Measurements from ENCODE around the gene RPL31. TPM values are rescaled to one million over a fixed set of nuclear protein-coding genes. Genes with fewer than 3 reads are reported as not detected.

Gene RPL31
- total and polyA plus RNA-seq, 2 donors (not counting 1 experiment from before 2014, with no cell fraction given), result 1,767 to 2,170 TPM

GRCh38 chr2:101003278-101003775, 1.2 kb downstream of the RPL31 start:
- H3K9me3 ChIP-seq (ENCODE audit: control extremely low read depth in 1 of 3, control insufficient read depth in 2 of 3, insufficient read depth in 1 of 3, low read length in 2 of 3), result peaks cover 0 to 4% (median 0%) of the 10 kb centered on the region in 3 donors
- WGBS (ENCODE audit: insufficient coverage), result 67% methylated on average over 8 of the region's 12 CpGs
- DNase-seq (no peak), ATAC-seq (ENCODE audit: low read depth) (no peak)
- TF ChIP-seq EZH2 (IDR thresholded peaks at IDR 0.05; ENCODE audit: borderline replicate concordance, insufficient read depth, low read depth, low read length, poor library complexity, severe bottlenecking) (no peak), CTCF (IDR thresholded peaks at IDR 0.05) (no peak)
- H3K36me3 ChIP-seq (replicated peaks in 1 of 2; ENCODE audit: control extremely low read depth in 1 of 2, control insufficient read depth in 1 of 2, extremely low read depth in 1 of 2, insufficient read depth in 2 of 2, low read length in 1 of 2), result peaks cover 24 to 53% of the 10 kb centered on the region in 2 experiments
- Mint-ChIP-seq H3K4me1 (peaks cover 42% of the 10 kb centered on the region), H3K4me3 (peak overlapping the region; percentile 88), H3K27me3 (no peaks in the 10 kb centered on the region), H3K9me3 (ENCODE audit: insufficient read depth) (no peaks in the 10 kb centered on the region), H3K27ac (peak overlapping the region; percentile 96)
- H3K4me1 ChIP-seq (ENCODE audit: control insufficient read depth in 2 of 2, insufficient read depth in 2 of 2, low read length in 2 of 2), result peaks cover 15 to 21% of the 10 kb centered on the region in 2 donors
- peaks cover 22% of the 10 kb centered on the region for H3K79me2 ChIP-seq (ENCODE audit: control insufficient read depth, insufficient read depth, low read length)
- H3K9ac ChIP-seq (ENCODE audit: low read length), result peak overlapping the region; percentile 96
- peak overlapping the region; percentile 84 to 91 for H3K27ac ChIP-seq (ENCODE audit: low read length in 2 of 2)
- CTCF ChIA-PET, result interaction anchor here (1.0 to 2.8 kb wide), 5 partner anchors 9 to 409 kb away, joined by 3 to 23 read pairs (median 6); no protein-coding TSS in a partner anchor
- peaks cover 30% of the 10 kb centered on the region for H4K20me1 ChIP-seq (ENCODE audit: control insufficient read depth, insufficient read depth, low read length, poor library complexity, severe bottlenecking)
- POLR2A ChIA-PET, result no interaction called here
- H3K4me3 ChIP-seq (ENCODE audit: control extremely low read depth in 1 of 5, extremely low read depth in 1 of 5, insufficient read depth in 1 of 5, low read depth in 2 of 5, low read length in 4 of 5), result peak overlapping the region in 4 of 5 experiments; percentile 80 to 99 (median 94)
- H2AFZ ChIP-seq (ENCODE audit: insufficient read depth, low read depth, low read length, poor library complexity, severe bottlenecking), result no peak overlapping the region
- no peaks in the 10 kb centered on the region for H3K27me3 ChIP-seq (replicated peaks in 1 of 4; ENCODE audit: control extremely low read depth in 1 of 4, control insufficient read depth in 3 of 4, insufficient read depth in 4 of 4, low read length in 3 of 4)
- peak overlapping the region; percentile 89 for H3K4me2 ChIP-seq (replicated peaks; ENCODE audit: low read depth, low read length, poor library complexity, severe bottlenecking)
- intact Hi-C loops (cut with micrococcal nuclease), result loop anchor here (5.0 kb wide), 1 partner anchor 619 kb away; no protein-coding TSS in a partner anchor

DNA sequence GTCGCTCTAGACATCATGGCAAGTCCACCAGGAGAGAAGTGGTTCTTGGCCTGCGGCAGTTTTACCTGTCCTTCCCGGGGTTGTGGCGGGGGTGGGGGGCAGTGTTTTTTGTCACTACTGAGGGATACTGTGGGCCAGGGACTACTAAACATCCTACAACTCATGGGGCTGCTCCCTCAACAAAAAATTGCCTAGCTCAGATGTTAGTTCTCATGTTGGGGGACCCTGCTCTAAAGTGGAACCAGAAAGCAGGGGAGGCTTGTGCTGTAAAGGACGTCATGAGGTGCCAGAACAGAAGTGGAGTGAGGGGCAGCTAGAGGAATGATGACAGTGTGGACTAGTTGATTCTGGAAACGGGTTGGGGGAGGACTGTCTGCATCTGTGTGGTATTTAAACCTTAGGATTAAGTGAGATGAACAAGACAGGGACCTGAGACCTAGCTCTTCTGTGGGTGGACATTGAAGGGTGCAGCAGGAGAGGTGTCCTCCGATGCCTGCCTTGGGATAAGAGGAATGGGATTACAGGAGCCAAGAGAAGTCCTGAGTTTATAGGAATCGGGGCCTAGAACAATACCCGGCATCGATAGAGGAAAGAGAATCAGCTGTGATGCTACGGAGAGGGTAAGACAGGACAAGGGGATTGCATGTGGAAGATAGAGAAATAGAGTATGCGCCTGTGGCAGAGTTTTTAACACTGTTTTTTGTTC, 2.7 kb downstream of the RPL31 start:
- Histone ChIP-seq H3K27me3 (replicated peaks in 1 of 4; ENCODE audit: control extremely low read depth in 1 of 4, control insufficient read depth in 3 of 4, insufficient read depth in 4 of 4, low read length in 3 of 4) (no peaks in the 10 kb centered on the region), H4K20me1 (ENCODE audit: control insufficient read depth, insufficient read depth, low read length, poor library complexity, severe bottlenecking) (peaks cover 30% of the 10 kb centered on the region), H3K79me2 (ENCODE audit: control insufficient read depth, insufficient read depth, low read length) (peaks cover 22% of the 10 kb centered on the region), H3K4me3 (ENCODE audit: control extremely low read depth in 1 of 5, extremely low read depth in 1 of 5, insufficient read depth in 1 of 5, low read depth in 2 of 5, low read length in 4 of 5) (no peak overlapping the region), H3K9me3 (ENCODE audit: control extremely low read depth in 1 of 3, control insufficient read depth in 2 of 3, insufficient read depth in 1 of 3, low read length in 2 of 3) (peaks cover 0 to 4% (median 0%) of the 10 kb centered on the region in 3 donors), H3K36me3 (replicated peaks in 1 of 2; ENCODE audit: control extremely low read depth in 1 of 2, control insufficient read depth in 1 of 2, extremely low read depth in 1 of 2, insufficient read depth in 2 of 2, low read length in 1 of 2) (peaks cover 26 to 58% of the 10 kb centered on the region in 2 experiments), H3K9ac (ENCODE audit: low read length) (no peak overlapping the region), H3K27ac (ENCODE audit: low read length in 2 of 2) (peak overlapping the region in 1 of 2 donors; percentile 5), H3K4me2 (replicated peaks; ENCODE audit: low read depth, low read length, poor library complexity, severe bottlenecking) (no peak overlapping the region), H2AFZ (ENCODE audit: insufficient read depth, low read depth, low read length, poor library complexity, severe bottlenecking) (no peak overlapping the region), H3K4me1 (ENCODE audit: control insufficient read depth in 2 of 2, insufficient read depth in 2 of 2, low read length in 2 of 2) (peaks cover 15 to 21% of the 10 kb centered on the region in 2 donors)
- ChIA-PET CTCF (interaction anchor here (1.9 kb wide), 1 partner anchor 201 kb away, joined by 10 read pairs; no protein-coding TSS in a partner anchor), POLR2A (no interaction called here)
- ATAC-seq (ENCODE audit: low read depth) (no peak), DNase-seq (no peak)
- Mint-ChIP-seq H3K4me3 (peak overlapping the region; percentile 14), H3K27ac (peak overlapping the region; percentile 39), H3K27me3 (no peaks in the 10 kb centered on the region), H3K9me3 (ENCODE audit: insufficient read depth) (no peaks in the 10 kb centered on the region), H3K4me1 (peaks cover 42% of the 10 kb centered on the region)
- TF ChIP-seq CTCF (IDR thresholded peaks at IDR 0.05) (no peak), EZH2 (IDR thresholded peaks at IDR 0.05; ENCODE audit: borderline replicate concordance, insufficient read depth, low read depth, low read length, poor library complexity, severe bottlenecking) (no peak)
- intact Hi-C loops (cut with micrococcal nuclease), result loop anchor here (5.0 kb wide), 1 partner anchor 618 kb away; no protein-coding TSS in a partner anchor
- WGBS (ENCODE audit: insufficient coverage), result 97% methylated on average over 7 of the region's 12 CpGs
